Melanocyte of skin (primary cell): ENCODE data around the gene FXYD2. TPM values are rescaled to one million over a fixed set of nuclear protein-coding genes. Genes with fewer than 3 reads are reported as not detected.

Experiments
- total RNA-seq, 2 donors: library from RNA; depleted of rRNA; stranded (reverse); fragments of >200 nt; gene quantifications; 2 replicates each; pipeline ENCODE4 v1.2.3, GENCODE V29; 2012

Gene FXYD2
- total RNA-seq = not detected

DNA sequence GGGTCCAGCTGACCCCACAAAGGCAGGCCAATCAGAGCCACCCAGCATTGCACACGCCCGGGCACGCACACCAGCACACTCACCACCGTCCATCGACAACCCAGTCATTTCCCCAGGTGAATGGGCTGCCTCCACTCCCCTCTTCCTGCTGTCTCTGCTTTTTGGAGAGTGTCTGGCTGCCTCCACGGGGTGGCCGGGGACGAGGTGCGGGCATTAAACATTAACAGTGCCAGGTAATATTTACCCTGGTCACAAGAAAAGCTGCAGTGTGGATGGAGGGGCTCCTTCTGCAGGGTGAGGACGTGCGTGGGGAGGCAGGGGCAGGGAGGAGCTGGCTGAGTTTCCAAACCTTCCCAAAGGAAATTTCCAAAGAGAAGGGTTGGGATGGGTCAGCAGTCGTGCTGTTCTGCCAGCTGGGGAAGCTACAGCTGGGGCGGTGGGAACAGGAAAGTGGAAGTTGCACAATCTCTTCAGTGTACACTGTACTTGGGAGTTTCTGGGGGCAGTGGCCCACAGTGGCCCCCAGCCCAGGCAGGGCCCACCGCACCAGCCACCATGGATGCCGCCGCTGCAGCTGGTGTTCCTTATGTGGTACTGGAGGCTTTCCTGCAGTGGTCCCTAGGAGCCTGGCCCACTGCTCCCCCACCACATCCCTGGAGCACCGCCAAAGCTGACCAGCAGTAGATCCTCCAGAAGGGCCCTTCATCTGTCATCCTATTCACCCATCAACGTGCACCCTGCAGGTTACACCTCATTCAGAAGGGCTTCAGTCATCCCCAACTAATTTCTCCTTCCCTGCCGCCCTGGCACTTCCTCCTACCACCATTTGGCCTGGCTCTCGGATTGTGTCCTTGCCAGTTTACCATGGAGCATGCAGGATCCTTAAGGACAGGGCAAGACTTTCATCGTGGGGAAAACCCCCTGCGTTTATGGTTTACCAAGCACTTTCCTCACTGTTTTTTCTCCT is at the start of gene FXYD2:
TSS of gene FXYD2 (minus strand) at position 174 of the 967 bp plus-strand sequence. CDS start at position 108, 66 bp downstream.

DNA sequence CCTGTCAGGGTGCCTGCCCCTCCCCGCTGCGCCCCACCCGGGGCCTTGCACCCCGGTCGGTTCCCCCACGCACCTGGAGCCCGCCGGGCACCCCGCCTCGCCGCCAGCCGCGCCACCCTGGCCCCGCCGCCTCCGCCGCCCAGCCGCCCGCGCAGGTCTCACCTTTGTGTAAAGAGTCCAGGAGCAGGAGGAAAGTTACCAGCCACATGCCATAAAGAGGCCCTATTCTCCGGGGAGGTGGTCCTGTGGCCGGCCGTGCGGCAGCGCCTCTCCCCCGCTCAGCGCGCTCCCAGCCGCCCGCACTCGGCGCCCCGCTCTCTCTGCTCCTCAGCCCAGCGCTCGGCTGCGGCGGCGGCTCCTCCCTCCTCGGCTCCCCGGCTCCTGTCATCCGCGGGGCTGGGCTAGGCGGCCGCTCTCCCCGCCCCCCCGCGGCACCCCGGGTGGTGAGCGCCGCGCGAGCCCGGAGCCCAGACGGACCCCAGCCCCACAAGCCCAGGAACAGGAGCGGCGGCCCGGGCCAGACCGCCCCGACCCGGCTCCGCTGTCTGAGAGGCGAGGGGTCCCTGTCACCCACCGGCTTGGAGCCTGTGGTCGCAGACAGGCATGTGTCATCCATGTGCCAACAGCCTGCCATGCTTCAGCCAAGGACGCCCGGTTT is 27.5 kb downstream of the FXYD2 start, which contains the start of gene DSCAML1:
TSS of gene DSCAML1 (minus strand) at position 345 of the 658 bp plus-strand sequence. CDS start at position 208, 137 bp downstream.

Other genes starting within 250 kb of the FXYD2 start
- not detected for gene DSCAML1, start 27.5 kb downstream of the FXYD2 start, total RNA-seq
- 1 to 10 TPM; 1.3 to 2.8 TPM for gene FXYD6, start 51.9 kb upstream of the FXYD2 start, total RNA-seq
- under 1 TPM in 1 of 2 donors, not detected in 1; under 0.01 TPM for gene TMPRSS13, start 104.7 kb upstream of the FXYD2 start, total RNA-seq
- under 1 TPM in 1 of 2 donors, not detected in 1; 0.34 TPM for gene IL10RA, start 161.7 kb upstream of the FXYD2 start, total RNA-seq